HG03139 (cell line): Measurements from ENCODE around the gene SPIB.

Source experiments
- ATAC-seq: cut with Tn5 transposase; IDR thresholded peaks from one replicate; pipeline ENCODE4 v1.9.1; 2021; ENCODE audit not compliant: unreplicated experiment

The SPIB gene

DNA sequence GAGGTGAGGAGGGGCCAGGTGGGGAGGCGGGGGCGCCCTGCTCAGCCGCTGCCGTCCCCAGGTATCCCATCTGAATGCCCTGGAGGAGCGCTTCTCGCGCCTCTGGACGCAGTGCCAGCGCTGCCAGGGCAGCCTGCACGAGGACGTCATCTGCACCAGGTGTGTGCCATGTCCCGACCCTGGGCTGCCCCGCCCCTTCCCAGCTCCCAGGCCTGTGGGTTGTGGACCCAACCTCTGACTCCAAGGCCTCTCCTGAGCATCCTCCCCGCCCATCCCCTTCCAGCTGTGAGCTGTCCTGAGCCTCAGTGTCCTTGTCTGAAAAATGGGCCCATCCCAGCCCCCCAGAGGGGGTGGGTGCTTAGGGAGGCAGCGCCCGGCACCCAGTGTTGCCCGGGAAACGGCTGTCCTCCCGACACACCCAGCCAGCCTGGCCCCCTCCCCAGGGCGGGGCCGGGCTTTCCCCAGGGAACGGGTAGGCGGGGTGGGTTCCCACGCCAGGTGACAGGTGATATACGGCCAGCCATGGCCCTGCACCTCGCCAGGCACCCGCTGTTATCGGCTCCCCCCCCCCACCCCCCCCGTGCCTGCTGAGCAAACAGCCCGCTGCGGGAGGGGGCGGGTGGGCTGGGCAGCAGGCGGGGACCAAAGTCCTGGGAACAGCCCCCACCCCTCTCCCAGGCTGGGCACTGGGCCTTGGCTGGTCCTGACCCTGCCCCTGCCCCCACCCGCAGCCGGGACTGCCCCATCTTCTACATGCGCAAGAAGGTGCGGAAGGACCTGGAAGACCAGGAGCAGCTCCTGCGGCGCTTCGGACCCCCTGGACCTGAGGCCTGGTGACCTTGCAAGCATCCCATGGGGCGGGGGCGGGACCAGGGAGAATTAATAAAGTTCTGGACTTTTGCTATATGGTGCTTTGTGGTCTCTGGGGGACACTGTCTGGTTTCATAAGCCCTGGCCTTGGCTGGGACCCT is 1.3 kb upstream of the SPIB start:
- ATAC-seq: no peak

DNA sequence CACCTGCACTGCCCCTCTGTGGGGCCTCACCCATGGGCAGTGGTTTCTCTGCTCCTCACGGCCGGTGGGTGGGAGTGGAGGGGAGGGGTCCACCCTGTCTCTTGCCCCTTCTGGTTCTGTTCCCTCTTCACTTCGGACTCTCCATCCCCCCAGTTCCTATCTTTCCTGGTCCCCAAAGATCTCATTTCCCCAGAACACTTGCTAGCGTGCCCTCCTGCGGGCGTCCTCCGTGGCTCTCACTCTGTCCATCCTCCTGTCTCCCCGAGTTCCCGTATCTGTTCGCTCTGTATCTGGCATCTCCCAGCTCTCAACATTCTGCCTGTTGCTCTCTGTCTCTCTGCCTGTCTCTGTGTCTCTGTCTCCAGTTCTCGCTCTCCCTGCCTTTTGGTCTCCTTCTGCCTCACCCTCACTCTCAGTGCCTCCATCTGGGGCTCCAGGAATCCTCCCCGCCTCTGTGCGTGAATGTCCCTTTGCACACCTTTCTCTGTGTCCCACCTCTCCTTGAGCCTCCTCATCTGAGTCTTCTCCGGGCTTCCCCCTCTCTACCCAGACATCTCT is 363 bp downstream of the SPIB start:
- ATAC-seq: no peak

DNA sequence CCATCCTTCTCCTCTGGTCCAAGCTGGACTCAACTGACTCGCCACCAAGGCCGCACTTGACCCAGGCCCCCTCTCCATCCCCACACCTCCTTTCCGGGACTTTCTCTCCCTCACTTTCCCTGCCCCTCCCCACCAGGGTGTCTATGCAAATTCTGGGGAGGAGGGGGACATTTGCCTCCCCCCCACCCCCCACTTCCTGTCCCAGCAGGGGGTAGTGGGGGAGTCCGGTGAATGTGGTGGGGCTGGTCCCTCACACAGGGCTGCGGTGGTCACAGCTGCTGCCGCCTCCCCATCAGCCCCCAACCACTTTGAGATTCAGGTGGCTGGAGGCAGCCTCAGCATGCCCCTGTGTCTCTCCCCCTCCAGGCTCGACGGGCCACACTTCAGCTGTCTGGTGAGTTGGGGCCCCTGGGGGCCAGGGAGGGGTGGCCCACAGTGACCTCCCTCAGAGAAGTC is 870 bp downstream of the SPIB start:
- ATAC-seq: no peak

DNA sequence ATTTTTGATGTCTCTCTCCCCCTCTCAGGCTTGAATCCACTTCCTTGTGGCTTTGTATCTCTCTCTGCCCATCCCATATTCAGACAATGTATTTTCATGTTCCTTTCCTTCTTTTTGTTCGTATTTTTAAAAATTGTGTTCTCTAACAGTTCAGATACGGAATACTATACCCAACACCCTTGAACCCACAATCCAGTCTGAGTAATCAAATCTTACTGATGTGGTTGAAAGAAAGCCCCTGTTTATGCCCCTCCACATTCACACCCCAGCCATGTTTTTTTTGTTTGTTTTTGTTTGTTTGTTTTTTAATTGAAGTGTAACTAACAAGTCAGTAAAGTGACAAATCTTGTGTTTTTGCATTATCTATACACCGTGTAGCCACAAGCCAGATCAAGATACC is 1.4 kb downstream of the SPIB start:
- ATAC-seq: no peak

DNA sequence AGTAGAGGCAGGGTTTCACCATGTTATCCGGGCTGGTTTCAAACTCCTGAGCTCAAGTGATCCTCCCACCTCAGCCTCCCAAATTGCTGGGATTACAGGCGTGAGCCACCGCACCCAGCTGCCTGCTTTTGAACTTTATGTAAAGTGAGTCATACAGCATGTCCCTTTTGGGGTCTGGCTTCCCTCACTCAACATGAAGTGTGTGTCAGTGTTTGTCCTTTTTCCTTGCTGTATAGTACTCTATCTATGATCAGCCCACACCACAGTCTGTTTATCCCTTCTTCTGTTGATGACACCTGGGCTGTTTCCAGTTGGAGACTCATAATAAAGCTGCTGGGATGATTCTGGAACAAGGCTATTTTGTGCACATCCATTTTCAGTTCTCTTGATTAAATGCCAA is 2.1 kb downstream of the SPIB start:
- ATAC-seq: no peak

DNA sequence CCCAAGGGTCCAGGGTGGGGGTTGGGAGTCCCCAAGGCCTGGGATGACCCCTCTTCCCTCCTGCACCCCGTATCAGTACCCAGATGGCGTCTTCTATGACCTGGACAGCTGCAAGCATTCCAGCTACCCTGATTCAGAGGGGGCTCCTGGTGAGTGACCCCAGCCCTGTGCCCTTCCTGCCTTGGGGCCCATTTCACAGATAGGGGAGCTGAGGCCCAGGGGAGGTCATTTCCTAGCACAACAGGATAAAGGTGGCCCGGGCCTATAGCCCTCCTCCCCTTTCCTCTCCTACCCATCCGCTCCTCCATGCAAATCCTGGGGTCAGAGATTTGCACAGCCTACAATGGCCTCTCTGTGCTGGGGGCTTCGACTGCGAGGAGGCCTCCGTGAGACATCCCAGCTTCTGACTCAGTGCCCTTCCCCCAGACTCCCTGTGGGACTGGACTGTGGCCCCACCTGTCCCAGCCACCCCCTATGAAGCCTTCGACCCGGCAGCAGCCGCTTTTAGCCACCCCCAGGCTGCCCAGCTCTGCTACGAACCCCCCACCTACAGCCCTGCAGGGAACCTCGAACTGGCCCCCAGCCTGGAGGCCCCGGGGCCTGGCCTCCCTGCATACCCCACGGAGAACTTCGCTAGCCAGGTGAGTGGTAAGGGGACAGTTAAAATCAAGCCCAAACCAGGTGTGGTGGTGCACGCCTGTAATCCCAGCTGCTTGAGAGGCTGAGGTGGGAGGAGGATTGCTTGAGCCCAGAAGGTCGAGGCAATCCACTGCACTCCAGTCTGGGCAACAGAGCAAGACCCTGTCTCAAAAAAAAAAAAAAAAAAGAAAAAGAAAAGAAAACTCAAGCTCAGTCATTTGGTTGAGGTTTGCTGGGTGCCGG is 3.9 kb downstream of the SPIB start:
- no peak for ATAC-seq

DNA sequence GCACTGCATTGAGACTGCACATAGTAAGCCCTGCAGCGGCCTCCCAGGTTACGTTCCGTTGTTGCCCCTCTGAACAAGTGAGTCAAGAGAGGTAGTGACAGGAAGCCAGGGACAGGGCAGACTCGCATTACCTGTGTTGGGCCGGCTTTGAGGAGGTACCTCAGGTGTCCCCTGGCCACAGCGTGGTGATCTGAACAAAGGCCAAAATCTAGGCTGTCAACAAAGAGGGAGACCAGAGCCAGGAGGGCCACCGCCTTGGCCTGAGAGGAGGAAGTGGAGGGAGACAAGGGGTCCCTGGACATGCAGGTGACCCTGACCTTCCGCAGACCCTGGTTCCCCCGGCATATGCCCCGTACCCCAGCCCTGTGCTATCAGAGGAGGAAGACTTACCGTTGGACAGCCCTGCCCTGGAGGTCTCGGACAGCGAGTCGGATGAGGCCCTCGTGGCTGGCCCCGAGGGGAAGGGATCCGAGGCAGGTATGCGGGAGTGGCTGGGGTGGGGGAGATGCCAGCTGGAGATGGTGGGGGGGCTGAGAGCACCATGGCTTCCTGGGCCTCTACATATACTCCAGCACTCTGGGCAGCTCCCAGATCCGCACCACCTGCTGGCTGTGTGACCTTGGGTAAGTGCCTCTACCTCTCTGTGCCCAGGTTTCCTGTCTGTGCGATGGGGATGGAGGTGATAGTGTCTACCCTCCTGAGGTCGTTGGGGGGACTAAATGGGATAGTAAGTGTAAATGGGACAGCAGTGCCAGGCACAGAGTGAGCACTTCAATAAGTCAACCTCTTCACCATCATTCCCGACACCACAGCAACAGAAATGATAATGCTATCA is 4.8 kb downstream of the SPIB start:
- ATAC-seq: no peak

DNA sequence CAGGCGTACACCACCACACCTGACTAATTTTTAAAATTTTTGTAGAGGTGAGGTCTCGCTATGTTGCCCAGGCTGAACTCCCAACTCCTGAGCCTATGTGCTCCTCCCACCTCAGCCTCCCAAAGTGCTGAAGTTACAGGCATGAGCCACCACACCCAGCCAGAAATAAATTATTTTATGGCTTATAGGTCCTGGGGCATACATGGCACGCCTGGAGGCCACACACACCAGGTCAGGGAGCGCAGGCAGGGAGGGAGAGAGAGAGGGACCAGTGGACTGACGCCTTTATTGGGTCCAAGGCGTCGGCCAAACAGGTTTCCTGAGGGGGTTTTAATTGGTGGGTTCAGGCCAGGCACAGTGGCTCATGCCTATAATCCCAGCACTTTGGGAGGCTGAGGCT is 6.8 kb downstream of the SPIB start:
- no peak for ATAC-seq

DNA sequence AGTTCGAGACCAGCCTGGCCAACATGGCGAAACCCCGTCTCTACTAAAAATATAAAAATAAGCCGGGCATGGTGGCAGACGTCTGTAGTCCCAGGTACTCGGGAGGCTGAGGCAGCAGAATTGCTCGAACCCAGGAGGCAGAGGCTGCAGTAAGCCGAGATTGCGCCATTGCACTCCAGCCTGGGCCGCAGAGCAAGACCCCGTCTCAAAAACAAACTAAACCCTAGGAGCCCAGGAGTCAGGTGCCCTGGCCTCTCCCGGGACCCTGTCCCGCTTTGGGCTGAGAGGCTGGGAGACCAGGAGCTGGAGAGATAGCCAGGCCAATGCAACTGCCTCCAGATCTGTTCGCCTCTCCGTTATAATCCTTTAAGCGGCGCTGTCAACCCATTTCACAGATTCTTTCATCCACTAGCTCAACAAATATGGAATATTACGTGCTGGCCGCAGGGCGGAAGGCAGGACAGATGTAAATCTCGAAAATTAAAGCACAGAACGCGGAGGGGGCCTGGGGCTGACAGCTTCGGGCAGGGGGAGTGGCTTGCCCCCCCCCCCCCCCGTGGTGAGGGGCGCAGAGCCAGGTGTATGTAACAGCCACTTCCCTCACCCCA is 8.7 kb downstream of the SPIB start:
- ATAC-seq: no peak

DNA sequence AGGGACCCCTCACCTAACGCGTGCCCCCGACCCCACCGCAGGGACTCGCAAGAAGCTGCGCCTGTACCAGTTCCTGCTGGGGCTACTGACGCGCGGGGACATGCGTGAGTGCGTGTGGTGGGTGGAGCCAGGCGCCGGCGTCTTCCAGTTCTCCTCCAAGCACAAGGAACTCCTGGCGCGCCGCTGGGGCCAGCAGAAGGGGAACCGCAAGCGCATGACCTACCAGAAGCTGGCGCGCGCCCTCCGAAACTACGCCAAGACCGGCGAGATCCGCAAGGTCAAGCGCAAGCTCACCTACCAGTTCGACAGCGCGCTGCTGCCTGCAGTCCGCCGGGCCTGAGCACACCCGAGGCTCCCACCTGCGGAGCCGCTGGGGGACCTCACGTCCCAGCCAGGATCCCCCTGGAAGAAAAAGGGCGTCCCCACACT is 9.3 kb downstream of the SPIB start:
- no peak for ATAC-seq

DNA sequence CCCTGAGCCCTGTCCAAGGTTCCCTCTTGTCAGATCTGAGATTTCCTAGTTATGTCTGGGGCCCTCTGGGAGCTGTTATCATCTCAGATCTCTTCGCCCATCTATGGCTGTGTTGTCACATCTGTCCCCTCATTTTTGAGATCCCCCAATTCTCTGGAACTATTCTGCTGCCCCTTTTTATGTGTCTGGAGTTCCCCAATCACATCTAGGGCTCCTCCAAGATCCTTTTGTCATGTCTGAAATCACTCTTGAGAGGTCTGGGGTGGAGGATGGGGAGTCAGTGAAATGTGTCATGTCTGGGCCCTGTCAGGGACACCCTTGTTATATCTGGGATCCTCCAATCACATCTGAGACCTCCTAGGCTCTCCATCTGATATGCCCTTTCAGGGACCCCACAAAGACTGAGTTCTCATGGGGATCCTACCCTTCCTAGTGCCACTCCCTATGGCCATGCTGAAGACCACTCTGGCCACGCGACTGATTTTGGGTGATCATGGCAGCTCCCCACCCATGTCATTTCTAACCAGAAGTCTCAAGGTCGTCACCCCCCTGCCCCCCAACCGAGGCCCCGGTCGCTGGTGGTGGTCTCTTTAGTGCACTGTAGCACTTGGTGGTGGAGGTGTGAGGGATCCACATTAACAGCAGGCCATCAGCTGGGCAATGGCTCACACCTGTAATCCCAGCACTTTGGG is 10.2 kb downstream of the SPIB start:
- no peak for ATAC-seq

DNA sequence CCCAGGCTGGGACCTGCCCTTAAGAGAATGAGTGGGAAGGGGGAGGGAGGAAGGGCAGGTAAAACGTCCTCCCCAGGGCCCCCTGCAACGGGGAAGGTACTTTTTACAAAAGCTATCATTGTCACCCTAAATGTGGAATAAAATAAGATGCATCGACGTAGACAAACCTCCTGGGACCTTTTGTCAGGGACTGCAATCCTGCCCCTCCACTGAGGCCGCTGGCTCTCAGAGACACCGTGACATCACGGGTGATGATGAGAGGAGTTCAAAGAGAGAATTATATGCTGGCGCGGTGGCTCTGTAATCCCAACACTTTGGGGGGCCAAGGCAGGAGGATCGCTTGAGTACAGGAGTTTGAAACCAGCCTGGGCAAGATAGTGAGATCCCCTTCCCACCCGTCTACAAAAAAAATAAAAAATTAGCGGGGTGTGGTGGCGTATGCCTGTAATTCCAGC is 12.2 kb downstream of the SPIB start:
- ATAC-seq: no peak

DNA sequence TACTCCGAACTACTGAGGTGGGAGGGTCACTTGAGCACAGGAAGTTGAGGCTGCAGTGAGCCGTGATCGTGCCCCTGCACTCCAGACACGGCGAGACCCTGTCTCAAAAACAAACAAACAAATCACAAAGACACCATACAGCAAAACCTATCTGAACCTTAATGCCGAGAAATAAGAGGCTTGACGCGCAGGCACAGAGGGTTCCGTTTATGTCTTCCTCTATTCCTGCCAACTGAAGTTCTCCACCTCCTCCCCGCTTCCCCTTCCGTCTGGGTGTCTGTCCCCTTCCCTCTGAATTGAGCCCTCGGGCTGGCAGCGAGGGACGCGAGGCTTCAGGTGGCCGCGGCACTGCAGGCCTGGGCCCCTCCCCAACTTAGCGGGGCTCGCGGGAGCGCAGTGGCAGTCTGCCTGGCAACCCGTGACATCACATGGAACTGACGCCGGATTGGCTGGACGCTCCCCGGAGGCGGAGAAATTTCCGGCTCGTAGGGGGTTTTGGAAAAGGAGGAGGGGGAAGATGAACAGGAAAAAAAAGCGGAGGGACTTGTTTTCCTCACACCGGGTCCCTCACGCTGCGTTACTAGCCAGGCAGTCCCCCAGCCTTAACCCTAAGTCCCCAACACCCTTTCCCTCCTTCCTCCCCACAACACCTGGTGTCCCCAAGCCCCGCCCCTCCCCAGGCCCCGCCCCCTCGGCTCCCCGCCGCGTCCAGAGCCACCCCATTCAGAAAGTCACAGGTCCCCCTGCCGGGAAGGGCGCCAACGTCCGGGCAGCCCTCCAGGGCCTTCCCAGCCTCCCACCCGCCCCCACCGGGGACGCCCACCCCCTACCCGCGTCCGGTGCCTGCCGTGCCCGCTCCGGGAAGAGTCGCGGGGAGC is 12.8 kb downstream of the SPIB start:
- ATAC-seq: peak; percentile 58

DNA sequence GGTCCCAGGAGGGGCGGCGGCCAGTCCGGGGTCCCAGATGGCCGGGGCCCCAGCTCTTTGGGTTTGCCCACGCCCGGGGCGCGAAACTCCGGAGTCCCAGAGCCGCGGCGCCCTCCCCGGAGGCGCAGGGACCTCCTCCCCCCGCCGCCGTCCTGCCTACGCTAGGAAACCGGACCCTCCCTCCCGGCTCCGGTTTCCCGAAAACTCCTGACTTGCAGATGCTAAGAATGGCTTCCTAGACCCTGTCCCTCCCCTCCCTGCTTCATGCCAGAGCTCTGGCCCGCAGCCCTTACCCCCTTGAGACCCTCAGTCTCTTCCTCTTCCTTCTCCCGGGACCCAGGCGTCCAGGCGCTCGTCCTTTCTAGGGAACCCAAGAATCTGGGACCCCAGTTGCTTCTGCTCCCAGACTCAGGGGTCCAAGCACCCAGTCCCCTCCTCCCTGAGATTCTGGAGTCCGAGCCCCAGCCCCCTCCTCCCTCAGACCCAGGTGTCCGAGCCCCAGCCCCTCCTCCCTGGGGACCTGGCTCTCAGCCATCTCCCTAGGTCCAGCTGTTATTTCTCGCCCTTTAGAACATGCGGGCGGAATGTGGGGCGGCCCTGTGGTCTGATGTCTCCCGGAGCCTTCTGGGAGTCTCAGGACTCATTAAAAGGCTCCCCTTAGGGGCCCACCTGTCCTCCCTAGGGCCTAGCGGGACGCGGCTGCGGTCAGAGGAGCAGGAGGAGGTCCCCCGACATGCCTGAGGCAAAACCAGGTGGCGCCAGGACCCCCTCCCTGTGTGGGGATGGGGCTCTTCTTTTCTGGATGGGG is 13.7 kb downstream of the SPIB start, which contains the start of gene MYBPC2:
TSS of gene MYBPC2 (plus strand) at position 672 of the 808 bp plus-strand sequence. CDS start at position 734, 62 bp downstream.
- ATAC-seq: peak; percentile 15

DNA sequence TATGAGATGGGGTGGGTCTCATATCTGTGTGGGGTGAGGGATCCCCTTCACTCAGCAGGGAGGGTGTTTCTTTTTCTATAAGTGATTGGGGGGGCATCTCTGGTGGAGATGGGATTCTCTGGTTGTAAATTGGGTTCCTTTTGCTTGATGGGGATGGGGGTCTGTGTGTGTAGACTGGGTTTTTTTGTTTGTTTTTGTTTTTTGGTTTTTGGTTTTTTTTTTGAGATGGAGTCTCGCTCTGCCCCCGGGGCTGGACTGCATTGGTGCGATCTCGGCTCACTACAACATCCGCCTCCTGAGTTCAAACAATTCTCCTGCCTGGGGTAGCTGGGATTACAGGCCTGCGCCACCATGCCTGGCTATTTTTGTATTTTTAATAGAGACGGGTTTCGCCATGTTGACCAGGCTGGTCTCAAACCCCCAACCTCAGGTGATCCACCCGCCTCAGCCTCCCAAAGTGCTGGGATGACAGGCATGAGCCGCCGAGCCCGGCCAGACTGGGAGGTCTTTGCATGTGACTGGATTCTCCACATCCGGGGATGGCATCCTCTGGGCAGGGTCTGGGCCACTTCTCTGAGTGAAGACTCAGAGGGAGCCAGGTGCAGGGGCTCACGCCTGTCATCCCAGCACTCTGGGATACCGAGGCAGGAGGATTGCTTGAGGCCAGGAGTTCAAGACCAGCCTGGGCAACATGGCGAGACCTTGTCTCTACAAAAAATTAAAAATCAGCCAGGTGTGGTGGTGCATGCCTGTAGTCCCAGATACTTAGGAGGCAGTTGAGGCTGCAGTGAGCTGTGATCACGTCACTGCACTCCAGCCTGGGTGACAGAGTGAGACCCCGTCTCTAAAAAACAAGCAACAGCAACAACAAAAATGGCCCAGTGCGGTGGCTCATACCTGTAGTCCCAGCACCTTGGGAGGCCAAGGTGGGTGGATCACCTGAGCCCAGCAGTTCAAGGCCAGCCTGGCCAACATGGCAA is 14.8 kb downstream of the SPIB start:
- no peak for ATAC-seq

DNA sequence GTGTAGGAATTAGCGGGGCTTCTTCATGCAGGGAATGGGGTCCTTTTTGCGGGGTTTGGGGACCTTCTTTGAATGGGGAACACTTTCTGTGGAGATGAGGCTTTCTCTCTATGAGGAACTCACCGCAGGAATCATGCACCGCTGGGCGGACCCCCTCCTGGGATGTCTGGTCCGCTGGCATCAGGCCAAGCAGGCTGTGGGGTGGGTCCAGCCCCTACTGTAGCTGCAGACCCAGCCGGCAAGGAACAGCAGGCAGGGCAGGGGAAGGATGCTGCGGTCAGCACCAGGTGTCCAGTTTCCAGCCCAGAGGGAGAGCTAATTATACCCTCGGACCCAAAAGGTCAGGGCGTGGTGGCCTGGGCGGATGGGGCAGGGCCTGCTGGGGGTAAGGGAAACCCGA is 15.8 kb downstream of the SPIB start:
- no peak for ATAC-seq
